Loucy (cell line): ENCODE data around the gene QSOX1.

Experiments
- H2AFZ ChIP-seq: fragments of 200-600 bp; sonication (generic); 2 replicates; pipeline ENCODE4 v1.6.0; 2016; ENCODE audit warnings: antibody characterized with exemption, mild to moderate bottlenecking, low read length, moderate library complexity
- H3F3A ChIP-seq: fragments of 200-600 bp; 2 replicates; pipeline ENCODE4 v1.6.0; 2016; ENCODE audit warnings: antibody characterized with exemption, low read depth, mild to moderate bottlenecking
- H3K27me3 ChIP-seq: fragments of 200-600 bp; sonication (generic); 2 replicates; pipeline ENCODE4 v1.6.1; 2014; ENCODE audit warnings: low read length, mild to moderate bottlenecking; ENCODE audit not compliant: insufficient read depth, poor library complexity, severe bottlenecking
- H3K36me3 ChIP-seq: fragments of 200-600 bp; sonication (generic); 2 replicates; pipeline ENCODE4 v1.6.1; 2016; ENCODE audit warnings: low read length; ENCODE audit not compliant: insufficient read depth
- H3K4me1 ChIP-seq: fragments of 200-600 bp; sonication (generic); 2 replicates; pipeline ENCODE4 v1.5.1; 2014; ENCODE audit warnings: low read length, mild to moderate bottlenecking; ENCODE audit not compliant: insufficient read depth, poor library complexity, severe bottlenecking
- H3K4me2 ChIP-seq: fragments of 200-600 bp; sonication (generic); 2 replicates; pipeline ENCODE4 v1.6.0; 2014; ENCODE audit warnings: antibody characterized with exemption, low read length, low read depth, mild to moderate bottlenecking; ENCODE audit not compliant: poor library complexity, severe bottlenecking
- H3K4me3 ChIP-seq: fragments of 200-600 bp; sonication (generic); 2 replicates; pipeline ENCODE4 v1.5.1; 2014; ENCODE audit warnings: low read length, mild to moderate bottlenecking, mixed read lengths; ENCODE audit not compliant: poor library complexity, severe bottlenecking
- H3K79me2 ChIP-seq: fragments of 200-600 bp; sonication (generic); 2 replicates; pipeline ENCODE4 v1.6.1; 2014; ENCODE audit warnings: low read length; ENCODE audit not compliant: insufficient read depth
- H3K9ac ChIP-seq: fragments of 200-600 bp; sonication (generic); 2 replicates; pipeline ENCODE4 v1.6.0; 2014; ENCODE audit warnings: mild to moderate bottlenecking, low read depth, low read length, moderate library complexity; ENCODE audit not compliant: poor library complexity, severe bottlenecking
- H3K9me2 ChIP-seq: fragments of 200-600 bp; sonication (generic); replicated peaks from 2 replicates; pipeline ENCODE4 v1.6.1; 2016; ENCODE audit warnings: low read depth, low read length, mixed read lengths
- H3K9me3 ChIP-seq: fragments of 200-600 bp; sonication (generic); 2 replicates; pipeline ENCODE4 v1.6.1; 2014; ENCODE audit warnings: mild to moderate bottlenecking, antibody characterized with exemption, low read length, low read depth; ENCODE audit not compliant: insufficient read depth
- H4K20me1 ChIP-seq: fragments of 200-600 bp; sonication (generic); 2 replicates; pipeline ENCODE4 v1.6.0; 2014; ENCODE audit warnings: antibody characterized with exemption, low read length, mild to moderate bottlenecking; ENCODE audit not compliant: insufficient read depth, poor library complexity, severe bottlenecking
- EZH2phosphoT487 ChIP-seq: fragments of 200-600 bp; IDR thresholded peaks from 2 replicates; pipeline ENCODE4 v1.6.1; 2018; ENCODE audit warnings: antibody characterized with exemption, mild to moderate bottlenecking, moderate library complexity, borderline replicate concordance
- TF ChIP-seq, protein P1 (sequence below): fragments of 200-600 bp; sonication (generic); conservative IDR thresholded peaks from 2 replicates; pipeline ENCODE4 v1.5.1; 2014; ENCODE audit warnings: mild to moderate bottlenecking, antibody characterized with exemption, low read length

Gene QSOX1

DNA sequence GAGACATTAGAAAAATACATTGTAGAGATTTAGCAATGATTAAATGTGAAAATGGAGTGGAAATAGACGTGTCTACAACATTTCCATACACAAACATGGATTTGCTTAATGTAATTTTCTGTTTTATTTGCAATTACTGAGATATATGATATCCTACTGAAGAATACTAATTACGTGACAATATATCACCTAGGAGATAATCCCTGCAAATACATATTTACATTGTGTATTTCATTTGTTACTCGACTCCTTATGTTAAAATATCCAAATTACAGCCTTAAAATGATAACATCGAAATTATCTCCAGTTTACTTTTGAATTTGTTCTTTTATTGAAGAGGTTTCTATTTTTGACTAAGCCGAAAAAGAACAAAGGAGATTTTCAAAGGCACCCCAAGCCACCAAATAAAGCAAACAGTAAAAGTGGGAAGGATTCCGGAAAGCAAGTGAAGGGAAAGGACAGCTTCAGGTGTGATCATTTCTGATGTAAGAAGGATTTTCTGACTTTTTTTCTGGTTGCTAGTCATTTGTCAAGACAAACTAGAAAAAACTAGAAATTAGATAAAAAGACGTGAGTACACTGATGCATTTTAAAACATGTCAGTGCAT, 83.3 kb downstream of the QSOX1 start:
- H3K9me3 ChIP-seq, result no peaks in the 10 kb centered on the region
- H3K27me3 ChIP-seq, result no peaks in the 10 kb centered on the region
- no peaks in the 10 kb centered on the region for H3K79me2 ChIP-seq
- H3F3A ChIP-seq, result no peaks in the 10 kb centered on the region
- no peak for TF ChIP-seq EZH2phosphoT487
- TF ChIP-seq, protein P1, sequence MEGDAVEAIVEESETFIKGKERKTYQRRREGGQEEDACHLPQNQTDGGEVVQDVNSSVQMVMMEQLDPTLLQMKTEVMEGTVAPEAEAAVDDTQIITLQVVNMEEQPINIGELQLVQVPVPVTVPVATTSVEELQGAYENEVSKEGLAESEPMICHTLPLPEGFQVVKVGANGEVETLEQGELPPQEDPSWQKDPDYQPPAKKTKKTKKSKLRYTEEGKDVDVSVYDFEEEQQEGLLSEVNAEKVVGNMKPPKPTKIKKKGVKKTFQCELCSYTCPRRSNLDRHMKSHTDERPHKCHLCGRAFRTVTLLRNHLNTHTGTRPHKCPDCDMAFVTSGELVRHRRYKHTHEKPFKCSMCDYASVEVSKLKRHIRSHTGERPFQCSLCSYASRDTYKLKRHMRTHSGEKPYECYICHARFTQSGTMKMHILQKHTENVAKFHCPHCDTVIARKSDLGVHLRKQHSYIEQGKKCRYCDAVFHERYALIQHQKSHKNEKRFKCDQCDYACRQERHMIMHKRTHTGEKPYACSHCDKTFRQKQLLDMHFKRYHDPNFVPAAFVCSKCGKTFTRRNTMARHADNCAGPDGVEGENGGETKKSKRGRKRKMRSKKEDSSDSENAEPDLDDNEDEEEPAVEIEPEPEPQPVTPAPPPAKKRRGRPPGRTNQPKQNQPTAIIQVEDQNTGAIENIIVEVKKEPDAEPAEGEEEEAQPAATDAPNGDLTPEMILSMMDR, result no peak
- H3K9ac ChIP-seq, result no peak overlapping the region
- no peaks in the 10 kb centered on the region for H3K36me3 ChIP-seq
- no peak overlapping the region for H2AFZ ChIP-seq
- no peak overlapping the region for H3K4me2 ChIP-seq
- H4K20me1 ChIP-seq, result no peaks in the 10 kb centered on the region
- H3K4me3 ChIP-seq, result no peak overlapping the region
- H3K4me1 ChIP-seq, result no peaks in the 10 kb centered on the region
- no peaks in the 10 kb centered on the region for H3K9me2 ChIP-seq

DNA sequence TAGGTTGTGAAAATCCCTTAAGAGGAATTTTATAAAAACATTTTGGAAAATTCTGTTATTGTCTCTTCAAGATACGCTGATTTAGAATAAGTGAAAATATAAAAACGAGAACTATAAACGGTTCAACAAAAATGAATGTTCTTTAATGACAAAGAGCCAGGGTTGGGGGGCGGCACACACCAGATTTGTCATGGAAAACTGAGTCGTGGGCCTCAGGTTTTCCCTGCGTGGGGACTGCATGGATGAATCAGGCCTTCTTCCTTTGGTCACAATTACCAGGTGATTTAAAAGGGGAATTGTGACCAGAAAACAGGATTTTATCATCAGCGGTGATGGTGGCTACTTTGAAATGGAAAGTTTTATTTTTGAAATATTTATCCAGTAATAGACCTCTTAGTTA, 84.0 kb downstream of the QSOX1 start:
- Histone ChIP-seq H3K27me3 (no peaks in the 10 kb centered on the region), H3K9ac (no peak overlapping the region)

DNA sequence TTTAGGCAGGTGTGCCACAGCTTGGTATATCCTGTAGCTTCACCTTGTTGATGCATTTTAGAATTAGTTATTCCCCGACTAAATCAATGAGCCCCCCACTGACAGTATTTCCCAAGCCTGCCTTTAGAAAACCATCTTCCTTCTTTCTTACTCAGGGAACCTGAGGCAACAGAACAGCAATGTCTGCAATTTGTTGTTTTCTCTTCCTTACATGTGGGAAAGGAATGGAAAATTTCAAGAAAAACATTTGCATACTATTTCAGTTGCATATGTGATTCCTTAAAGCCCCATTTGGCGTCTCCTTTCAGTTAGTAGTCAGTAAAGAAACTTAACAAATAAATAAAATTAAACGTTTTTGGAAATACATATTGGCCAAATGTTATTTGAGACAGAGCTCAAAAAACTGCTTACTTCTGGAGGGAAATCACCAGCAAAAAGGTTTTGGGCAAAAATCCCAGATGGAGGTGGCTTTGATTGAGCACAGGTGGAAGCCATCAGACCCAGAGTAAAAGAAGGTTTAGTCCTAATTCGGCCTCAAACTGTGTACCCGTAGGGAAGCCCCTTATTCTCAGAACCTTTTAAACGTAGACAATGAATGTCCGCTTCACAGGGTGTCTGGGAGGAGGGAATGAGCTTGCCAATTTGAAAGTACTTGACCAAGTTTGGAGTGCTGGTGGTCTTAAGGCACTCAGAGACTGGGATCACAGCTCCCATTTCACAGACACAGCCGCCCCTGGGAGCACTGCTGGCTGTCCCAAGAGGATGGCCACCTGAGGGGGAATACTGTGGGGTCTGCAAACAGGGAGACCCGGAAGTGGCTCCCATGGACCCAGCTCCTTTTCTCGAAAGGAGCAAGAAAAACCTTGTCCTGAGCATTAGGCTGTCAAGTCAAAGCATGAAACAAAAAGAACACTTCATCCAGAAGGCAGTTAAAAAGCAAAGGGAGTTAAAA, 84.8 kb downstream of the QSOX1 start:
- H3K9me3 ChIP-seq, result no peaks in the 10 kb centered on the region
- H3K27me3 ChIP-seq, result no peaks in the 10 kb centered on the region
- H3K4me3 ChIP-seq, result no peak overlapping the region
- H3K36me3 ChIP-seq, result no peaks in the 10 kb centered on the region
- no peaks in the 10 kb centered on the region for H3K9me2 ChIP-seq
- no peaks in the 10 kb centered on the region for H3K79me2 ChIP-seq
- no peak for TF ChIP-seq EZH2phosphoT487
- TF ChIP-seq, protein P1, result no peak
- H3K4me1 ChIP-seq, result peaks cover under 1% of the 10 kb centered on the region
- H3F3A ChIP-seq, result no peaks in the 10 kb centered on the region
- H4K20me1 ChIP-seq, result no peaks in the 10 kb centered on the region
- H3K9ac ChIP-seq, result no peak overlapping the region
- H2AFZ ChIP-seq, result no peak overlapping the region
- no peak overlapping the region for H3K4me2 ChIP-seq

More for the DNA sequence above, 84.0 kb downstream of the QSOX1 start:
- H3K4me3 ChIP-seq, result no peak overlapping the region
- no peak for TF ChIP-seq EZH2phosphoT487
- TF ChIP-seq, protein P1, result no peak
- no peaks in the 10 kb centered on the region for H3K9me2 ChIP-seq
- H3K4me2 ChIP-seq, result no peak overlapping the region
- H2AFZ ChIP-seq, result no peak overlapping the region
- no peaks in the 10 kb centered on the region for H3K36me3 ChIP-seq
- H3F3A ChIP-seq, result no peaks in the 10 kb centered on the region
- no peaks in the 10 kb centered on the region for H3K79me2 ChIP-seq
- no peaks in the 10 kb centered on the region for H3K4me1 ChIP-seq
- H3K9me3 ChIP-seq, result no peaks in the 10 kb centered on the region
- no peaks in the 10 kb centered on the region for H4K20me1 ChIP-seq
